PC-3 (cell line): ENCODE measurements around the gene BMP7. TPM values are rescaled to one million over a fixed set of nuclear protein-coding genes. Genes with fewer than 3 reads are reported as not detected.

ENCODE experiments used
- ATAC-seq: fragments of 200-7000 bp; cut with Tn5 transposase; 2 replicates; pipeline ENCODE4 v1.9.1; 2020; ENCODE audit warnings: mild to moderate bottlenecking, moderate library complexity
- BruUV-seq: library from RNA; stranded (reverse); fragments of 400-500 nt; replicated peaks from 2 replicates; lab custom pipeline; 2021; lab: Mats Ljungman, UMichigan
- CTCF ChIA-PET: fragments of 300-600 bp; sonication (Branson Sonifier 250); formaldehyde crosslinking; loops from one replicate; lab custom pipeline; 2022; ENCODE audit warnings: antibody characterized with exemption; lab: Charles Lee
- POLR2A ChIA-PET: fragments of 300-600 bp; sonication (Branson Sonifier 250); formaldehyde crosslinking; loops from one replicate; lab custom pipeline; 2022; ENCODE audit warnings: antibody characterized with exemption; ENCODE audit not compliant: unreplicated experiment; lab: Charles Lee
- DNase-seq: peaks from one replicate; pipeline ENCODE4 v3.0.0-alpha.2; 2015
- H2AFZ ChIP-seq: fragments of 300-600 bp; sonication (generic); 2 replicates; pipeline ENCODE4 v1.6.0; 2016; ENCODE audit warnings: antibody characterized with exemption, low read length
- H3F3A ChIP-seq: fragments of 300-600 bp; sonication (generic); one replicate; pipeline ENCODE4 v1.6.0; 2017; ENCODE audit warnings: antibody characterized with exemption, low read length, control low read depth, mild to moderate bottlenecking; ENCODE audit not compliant: unreplicated experiment
- H3K27ac ChIP-seq: fragments of 300-600 bp; sonication (generic); 2 replicates; pipeline ENCODE4 v1.5.1; 2016; ENCODE audit warnings: mild to moderate bottlenecking, low read length
- H3K27me3 ChIP-seq: fragments of 300-600 bp; sonication (generic); 2 replicates; pipeline ENCODE4 v1.6.1; 2016; ENCODE audit warnings: low read length, mixed read lengths
- H3K36me3 ChIP-seq: fragments of 300-600 bp; sonication (generic); 2 replicates; pipeline ENCODE4 v1.6.1; 2016; ENCODE audit warnings: low read depth, mixed run types, low read length, mixed read lengths
- H3K4me1 ChIP-seq: fragments of 300-600 bp; sonication (generic); 2 replicates; pipeline ENCODE4 v1.5.1; 2016; ENCODE audit warnings: low read length; ENCODE audit not compliant: insufficient read depth
- H3K4me2 ChIP-seq: fragments of 300-600 bp; sonication (generic); 2 replicates; pipeline ENCODE4 v1.6.0; 2016; ENCODE audit warnings: low read length
- H3K4me3 ChIP-seq: fragments of 300-600 bp; sonication (generic); 2 replicates; pipeline ENCODE4 v1.5.1; 2016; ENCODE audit warnings: mild to moderate bottlenecking, low read length, mixed read lengths
- H3K79me2 ChIP-seq: fragments of 300-600 bp; sonication (generic); 2 replicates; pipeline ENCODE4 v1.6.1; 2017; ENCODE audit warnings: low read length, mixed read lengths
- H3K9ac ChIP-seq: fragments of 300-600 bp; sonication (generic); 2 replicates; pipeline ENCODE4 v1.6.0; 2016; ENCODE audit warnings: mild to moderate bottlenecking, low read length
- H3K9me2 ChIP-seq: fragments of 300-600 bp; sonication (generic); replicated peaks from 2 replicates; pipeline ENCODE4 v1.6.1; 2016; ENCODE audit warnings: mixed run types, low read length, mixed read lengths
- H3K9me3 ChIP-seq: fragments of 300-600 bp; sonication (generic); 2 replicates; pipeline ENCODE4 v1.6.1; 2016; ENCODE audit warnings: low read length, mixed read lengths
- H4K20me1 ChIP-seq: fragments of 300-600 bp; sonication (generic); 2 replicates; pipeline ENCODE4 v1.6.1; 2016; ENCODE audit warnings: low read length, mixed read lengths
- EZH2 ChIP-seq: fragments of 300-600 bp; sonication (generic); IDR thresholded peaks from one replicate; pipeline ENCODE4 v1.6.1; 2017; ENCODE audit warnings: antibody characterized with exemption, mild to moderate bottlenecking, low read length; ENCODE audit not compliant: unreplicated experiment
- EZH2phosphoT487 ChIP-seq: fragments of 300-600 bp; sonication (generic); IDR thresholded peaks from 2 replicates; pipeline ENCODE4 v1.6.1; 2018; ENCODE audit warnings: mild to moderate bottlenecking, antibody characterized with exemption, low read length, borderline replicate concordance
- intact Hi-C: fragments of 100-400 bp; cut with micrococcal nuclease; formaldehyde crosslinking; loops from 2 replicates; pipeline ENCODE4 v1.9.0; 2023
- total RNA-seq: library from RNA; depleted of rRNA; stranded (reverse); fragments of >200 nt; gene quantifications from 2 replicates; pipeline ENCODE4 v1.2.3, GENCODE V29; 2014
- TF ChIP-seq, protein P1 (sequence below): fragments of 300-600 bp; sonication (generic); conservative IDR thresholded peaks from 2 replicates; pipeline ENCODE4 v1.5.1; 2017; ENCODE audit warnings: antibody characterized with exemption, low read depth, mild to moderate bottlenecking, low read length

BMP7 gene
- total RNA-seq, 1 experiment from 2014 or later: not detected

DNA sequence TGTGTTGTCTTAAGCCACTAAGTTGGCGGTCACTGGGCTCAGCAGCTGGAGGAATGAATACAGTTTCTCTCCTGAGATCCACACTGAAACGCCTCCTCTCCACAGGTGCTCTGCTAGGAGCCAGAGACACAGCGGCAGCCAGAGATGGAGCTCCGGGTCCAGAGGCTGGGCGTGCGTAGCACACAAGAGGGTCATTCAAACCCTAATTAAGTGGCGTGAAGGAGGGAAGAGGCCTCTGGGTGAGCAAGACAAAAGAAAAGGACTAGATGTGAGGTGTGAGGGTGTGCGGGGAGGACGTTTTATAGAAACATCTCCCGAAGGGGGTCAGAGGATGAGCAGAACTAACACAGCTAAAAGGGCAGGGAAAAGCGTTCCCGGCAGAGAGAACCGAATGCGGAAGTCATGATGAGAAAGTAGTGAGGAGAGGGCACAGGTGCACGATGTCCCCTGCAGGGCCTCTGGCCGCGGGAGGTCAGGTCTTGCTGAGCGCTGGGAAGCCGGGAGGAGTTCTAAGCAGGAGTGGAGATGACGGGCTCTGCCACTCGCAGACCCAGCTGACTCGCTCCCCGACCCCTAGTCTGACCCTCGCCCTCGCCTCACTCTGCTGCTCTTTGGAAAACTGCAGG is 54.4 kb downstream of the BMP7 start:
- DNase-seq: no peak
- Histone ChIP-seq H3K27me3 (no peaks in the 10 kb centered on the region), H3K4me3 (peak overlapping the region; percentile 56; the same call in 1 of the 2 replicates), H3K36me3 (no peaks in the 10 kb centered on the region), H3K27ac (peak overlapping the region; percentile 28; the same call in 1 of the 2 replicates), H3K9me2 (no peaks in the 10 kb centered on the region), H3K4me2 (peak overlapping the region; percentile 79), H3K9ac (peak overlapping the region; percentile 11; the same call in 1 of the 2 replicates), H3K9me3 (0 out of 2 replicates have a peak, but pooled peaks cover under 1% of the 10 kb centered on the region), H3K4me1 (peaks cover 12% of the 10 kb centered on the region), H3K79me2 (no peaks in the 10 kb centered on the region), H3F3A (no peaks in the 10 kb centered on the region), H4K20me1 (no peaks in the 10 kb centered on the region), H2AFZ (peak overlapping the region; percentile 78)
- TF ChIP-seq EZH2phosphoT487 (no peak), EZH2 (no peak)
- TF ChIP-seq, protein P1, sequence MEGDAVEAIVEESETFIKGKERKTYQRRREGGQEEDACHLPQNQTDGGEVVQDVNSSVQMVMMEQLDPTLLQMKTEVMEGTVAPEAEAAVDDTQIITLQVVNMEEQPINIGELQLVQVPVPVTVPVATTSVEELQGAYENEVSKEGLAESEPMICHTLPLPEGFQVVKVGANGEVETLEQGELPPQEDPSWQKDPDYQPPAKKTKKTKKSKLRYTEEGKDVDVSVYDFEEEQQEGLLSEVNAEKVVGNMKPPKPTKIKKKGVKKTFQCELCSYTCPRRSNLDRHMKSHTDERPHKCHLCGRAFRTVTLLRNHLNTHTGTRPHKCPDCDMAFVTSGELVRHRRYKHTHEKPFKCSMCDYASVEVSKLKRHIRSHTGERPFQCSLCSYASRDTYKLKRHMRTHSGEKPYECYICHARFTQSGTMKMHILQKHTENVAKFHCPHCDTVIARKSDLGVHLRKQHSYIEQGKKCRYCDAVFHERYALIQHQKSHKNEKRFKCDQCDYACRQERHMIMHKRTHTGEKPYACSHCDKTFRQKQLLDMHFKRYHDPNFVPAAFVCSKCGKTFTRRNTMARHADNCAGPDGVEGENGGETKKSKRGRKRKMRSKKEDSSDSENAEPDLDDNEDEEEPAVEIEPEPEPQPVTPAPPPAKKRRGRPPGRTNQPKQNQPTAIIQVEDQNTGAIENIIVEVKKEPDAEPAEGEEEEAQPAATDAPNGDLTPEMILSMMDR: no peak
- ATAC-seq: peak; percentile 5; the same call in 1 of the 2 replicates
- ChIA-PET POLR2A (no interaction called here), CTCF (no interaction called here)
- intact Hi-C loops: no loop called here
- no TSS peak for BruUV-seq

DNA sequence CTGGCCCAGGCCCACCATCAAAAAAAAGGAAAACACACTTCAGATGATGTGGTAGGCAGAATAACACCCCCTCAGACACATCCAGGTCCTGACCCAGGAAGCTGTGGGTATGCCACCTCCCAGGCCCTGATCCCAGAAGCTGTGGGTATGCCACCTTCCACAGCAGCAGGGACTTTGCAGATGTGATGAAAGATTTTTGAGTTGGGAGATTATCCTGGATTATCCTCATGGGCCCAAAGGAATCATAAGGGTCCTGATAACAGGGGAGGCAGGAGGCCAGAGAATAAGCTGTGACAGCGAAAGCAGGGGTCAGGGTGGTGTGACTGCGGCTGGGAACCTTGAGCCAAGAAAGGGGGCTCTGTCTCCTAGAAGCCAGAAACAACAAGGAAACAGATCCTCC is 55.0 kb downstream of the BMP7 start:
- Histone ChIP-seq H3K9me3 (0 out of 2 replicates have a peak, but pooled peaks cover 3% of the 10 kb centered on the region), H3K9me2 (no peaks in the 10 kb centered on the region), H3K4me2 (no peak overlapping the region), H3K36me3 (no peaks in the 10 kb centered on the region), H3K9ac (no peak overlapping the region), H4K20me1 (no peaks in the 10 kb centered on the region), H2AFZ (no peak overlapping the region), H3K4me3 (no peak overlapping the region), H3K79me2 (no peaks in the 10 kb centered on the region), H3K4me1 (peaks cover 14% of the 10 kb centered on the region), H3K27me3 (no peaks in the 10 kb centered on the region), H3F3A (no peaks in the 10 kb centered on the region), H3K27ac (no peak overlapping the region)
- ChIA-PET CTCF (no interaction called here), POLR2A (no interaction called here)
- no peak for TF ChIP-seq EZH2
- TF ChIP-seq, protein P1: no peak
- no peak for TF ChIP-seq EZH2phosphoT487
- intact Hi-C loops: no loop called here
- DNase-seq (no peak), ATAC-seq (no peak)
- BruUV-seq: no TSS peak

DNA sequence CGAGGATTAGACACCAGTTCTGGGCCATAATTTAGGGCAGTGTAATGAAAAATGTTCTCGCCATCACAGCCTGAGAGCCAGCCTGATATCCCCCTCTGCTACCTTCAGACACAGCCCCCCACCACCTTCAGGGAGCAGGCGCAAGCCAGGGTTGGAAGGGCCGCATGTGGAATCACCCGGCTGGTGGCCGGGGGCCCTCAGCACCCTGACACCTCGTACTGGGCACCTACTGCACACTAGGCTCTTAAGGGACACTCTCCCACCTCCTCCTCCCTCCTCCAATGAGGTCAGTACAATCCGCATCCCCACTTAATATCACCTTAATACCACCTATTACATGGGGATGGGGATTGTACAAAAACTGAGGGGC is 55.5 kb downstream of the BMP7 start:
- Histone ChIP-seq H4K20me1 (no peaks in the 10 kb centered on the region), H3K27me3 (no peaks in the 10 kb centered on the region), H3K27ac (no peak overlapping the region), H3F3A (no peaks in the 10 kb centered on the region), H3K9me3 (0 out of 2 replicates have a peak, but pooled peaks cover 3% of the 10 kb centered on the region), H3K36me3 (no peaks in the 10 kb centered on the region), H3K4me3 (no peak overlapping the region), H3K4me1 (peaks cover 19% of the 10 kb centered on the region), H3K4me2 (no peak overlapping the region), H3K79me2 (no peaks in the 10 kb centered on the region), H3K9ac (no peak overlapping the region), H3K9me2 (no peaks in the 10 kb centered on the region), H2AFZ (no peak overlapping the region)
- intact Hi-C loops: no loop called here
- TF ChIP-seq, protein P1: no peak
- no peak for TF ChIP-seq EZH2
- TF ChIP-seq EZH2phosphoT487: no peak
- no TSS peak for BruUV-seq
- CTCF ChIA-PET: no interaction called here
- no peak for ATAC-seq
- DNase-seq: no peak
- POLR2A ChIA-PET: no interaction called here
